ENCODE measurements around the gene NCOA1. TPM values are rescaled to one million over a fixed set of nuclear protein-coding genes. Genes with fewer than 3 reads are reported as not detected.

Gene NCOA1
- total RNA-seq, 1 experiment from 2014 or later: 24.6 TPM

GRCh38 chr2:24552836-24553235, 61.8 kb downstream of the NCOA1 start:
- no peak overlapping the region for H3K4me3 ChIP-seq (ENCODE audit: low read depth in 2 of 2, low read length in 2 of 2)
- CTCF ChIA-PET: no interaction called here
- in situ Hi-C loops (cut with HindIII; ENCODE audit: low pct_unique_long_range_greater_than_20kb, low sequenced_read_pairs) (no loop called here), intact Hi-C loops (cut with micrococcal nuclease; ENCODE audit: unreplicated experiment) (no loop called here)
- H3K27me3 ChIP-seq (ENCODE audit: control insufficient read depth, insufficient read depth, low read length): no peaks in the 10 kb centered on the region
- H3K27ac ChIP-seq (ENCODE audit: low read length): no peak overlapping the region
- no peak for TF ChIP-seq SIN3A (IDR thresholded peaks at IDR 0.05; ENCODE audit: borderline replicate concordance, insufficient read depth, low read depth, low read length)
- TF ChIP-seq POLR2AphosphoS5 (IDR thresholded peaks at IDR 0.05; ENCODE audit: low read depth, low read length): no peak
- TF ChIP-seq, protein P1, sequence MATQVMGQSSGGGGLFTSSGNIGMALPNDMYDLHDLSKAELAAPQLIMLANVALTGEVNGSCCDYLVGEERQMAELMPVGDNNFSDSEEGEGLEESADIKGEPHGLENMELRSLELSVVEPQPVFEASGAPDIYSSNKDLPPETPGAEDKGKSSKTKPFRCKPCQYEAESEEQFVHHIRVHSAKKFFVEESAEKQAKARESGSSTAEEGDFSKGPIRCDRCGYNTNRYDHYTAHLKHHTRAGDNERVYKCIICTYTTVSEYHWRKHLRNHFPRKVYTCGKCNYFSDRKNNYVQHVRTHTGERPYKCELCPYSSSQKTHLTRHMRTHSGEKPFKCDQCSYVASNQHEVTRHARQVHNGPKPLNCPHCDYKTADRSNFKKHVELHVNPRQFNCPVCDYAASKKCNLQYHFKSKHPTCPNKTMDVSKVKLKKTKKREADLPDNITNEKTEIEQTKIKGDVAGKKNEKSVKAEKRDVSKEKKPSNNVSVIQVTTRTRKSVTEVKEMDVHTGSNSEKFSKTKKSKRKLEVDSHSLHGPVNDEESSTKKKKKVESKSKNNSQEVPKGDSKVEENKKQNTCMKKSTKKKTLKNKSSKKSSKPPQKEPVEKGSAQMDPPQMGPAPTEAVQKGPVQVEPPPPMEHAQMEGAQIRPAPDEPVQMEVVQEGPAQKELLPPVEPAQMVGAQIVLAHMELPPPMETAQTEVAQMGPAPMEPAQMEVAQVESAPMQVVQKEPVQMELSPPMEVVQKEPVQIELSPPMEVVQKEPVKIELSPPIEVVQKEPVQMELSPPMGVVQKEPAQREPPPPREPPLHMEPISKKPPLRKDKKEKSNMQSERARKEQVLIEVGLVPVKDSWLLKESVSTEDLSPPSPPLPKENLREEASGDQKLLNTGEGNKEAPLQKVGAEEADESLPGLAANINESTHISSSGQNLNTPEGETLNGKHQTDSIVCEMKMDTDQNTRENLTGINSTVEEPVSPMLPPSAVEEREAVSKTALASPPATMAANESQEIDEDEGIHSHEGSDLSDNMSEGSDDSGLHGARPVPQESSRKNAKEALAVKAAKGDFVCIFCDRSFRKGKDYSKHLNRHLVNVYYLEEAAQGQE (IDR thresholded peaks at IDR 0.05; ENCODE audit: insufficient read depth in 1 of 2, low read depth in 2 of 2, low read length in 1 of 2): no peak
- no peaks in the 10 kb centered on the region for H3K9me3 ChIP-seq (ENCODE audit: control insufficient read depth, insufficient read depth, low read depth, low read length)
- no peaks in the 10 kb centered on the region for H3K36me3 ChIP-seq (ENCODE audit: control insufficient read depth, insufficient read depth, low read length)
- no TSS peak for BruUV-seq (replicated peaks)
- no peaks in the 10 kb centered on the region for H3K4me1 ChIP-seq (ENCODE audit: control insufficient read depth, insufficient read depth, low read length)
- ATAC-seq (no peak), DNase-seq (ENCODE audit: low read depth, low spot score) (no peak)
- POLR2A ChIA-PET: no interaction called here

- no TSS peak for BruUV-seq (replicated peaks)
- H3K4me1 ChIP-seq (ENCODE audit: control insufficient read depth, insufficient read depth, low read length): no peaks in the 10 kb centered on the region; the same call in 1 of the 2 replicates
- DNase-seq (ENCODE audit: low read depth, low spot score) (no peak), ATAC-seq (no peak)
- ChIA-PET CTCF (no interaction called here), POLR2A (no interaction called here)
- in situ Hi-C loops (cut with HindIII; ENCODE audit: low pct_unique_long_range_greater_than_20kb, low sequenced_read_pairs): no loop called here
- H3K36me3 ChIP-seq (ENCODE audit: control insufficient read depth, insufficient read depth, low read length): no peaks in the 10 kb centered on the region
- no peak overlapping the region for H3K4me3 ChIP-seq (ENCODE audit: low read depth in 2 of 2, low read length in 2 of 2)
- H3K9me3 ChIP-seq (ENCODE audit: control insufficient read depth, insufficient read depth, low read depth, low read length): no peaks in the 10 kb centered on the region
- H3K27ac ChIP-seq (ENCODE audit: low read length): no peak overlapping the region
- TF ChIP-seq TCF7L2 (IDR thresholded peaks at IDR 0.05; ENCODE audit: low read depth, low read length): no peak
- TF ChIP-seq, protein P1 (IDR thresholded peaks at IDR 0.05; ENCODE audit: insufficient read depth in 1 of 2, low read depth in 2 of 2, low read length in 1 of 2): no peak
- no peak for TF ChIP-seq CTCF (IDR thresholded peaks at IDR 0.05)
- no peak for TF ChIP-seq POLR2AphosphoS5 (IDR thresholded peaks at IDR 0.05; ENCODE audit: low read depth, low read length)
- no peak for TF ChIP-seq SIN3A (IDR thresholded peaks at IDR 0.05; ENCODE audit: borderline replicate concordance, insufficient read depth, low read depth, low read length)
- no peaks in the 10 kb centered on the region for H3K27me3 ChIP-seq (ENCODE audit: control insufficient read depth, insufficient read depth, low read length)
- intact Hi-C loops (cut with micrococcal nuclease; ENCODE audit: unreplicated experiment): no loop called here
Measured at GRCh38 chr2:24558781-24559472, 67.9 kb downstream of the NCOA1 start.

Data from Panc1 (cell line).